GM21447 (cell line): ENCODE measurements around the gene B4GALNT4.
"Not testable (repeated sequence)": the region's sequence is repeated elsewhere in the genome, so short reads cannot be mapped to it uniquely, and the experiment has no call there.

Experiments used
- ATAC-seq: cut with Tn5 transposase; IDR thresholded peaks from one replicate; pipeline ENCODE4 v1.9.1; 2021; ENCODE audit not compliant: unreplicated experiment

The B4GALNT4 gene

DNA sequence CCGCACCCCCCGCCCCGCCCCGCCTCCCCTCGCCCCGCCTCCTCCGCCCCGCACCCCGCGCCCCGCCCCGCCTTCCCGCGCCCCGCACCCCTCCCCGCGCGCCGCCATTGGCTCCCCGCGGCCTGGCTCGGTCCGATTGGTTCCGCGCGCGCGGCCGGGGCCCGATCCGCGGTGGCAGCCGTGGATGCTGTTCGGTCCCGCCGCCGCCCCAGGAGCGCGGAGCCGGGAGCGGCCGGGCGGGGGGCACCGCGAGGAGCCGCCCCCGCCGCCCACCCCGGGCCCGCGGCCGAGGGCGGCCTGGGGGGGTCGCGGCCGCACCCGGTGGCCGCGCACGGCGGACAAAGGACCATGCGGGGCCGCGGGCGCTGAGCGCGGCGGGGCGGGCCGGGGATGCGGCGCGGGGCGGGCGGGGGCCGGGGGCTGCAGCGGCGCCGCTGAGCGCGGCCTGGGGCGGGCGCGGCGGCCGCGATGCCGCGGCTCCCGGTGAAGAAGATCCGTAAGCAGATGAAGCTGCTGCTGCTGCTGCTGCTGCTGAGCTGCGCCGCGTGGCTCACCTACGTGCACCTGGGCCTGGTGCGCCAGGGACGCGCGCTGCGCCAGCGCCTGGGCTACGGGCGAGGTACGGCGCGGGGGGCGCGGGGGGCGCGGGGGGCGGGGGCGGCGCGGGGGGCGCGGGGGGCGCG lies at the start of gene B4GALNT4:
Gene B4GALNT4, plus strand, starts transcription at position 164 of the 683 bp plus-strand sequence. Its CDS starts 305 bp downstream, at position 469.
- no peak for ATAC-seq

DNA sequence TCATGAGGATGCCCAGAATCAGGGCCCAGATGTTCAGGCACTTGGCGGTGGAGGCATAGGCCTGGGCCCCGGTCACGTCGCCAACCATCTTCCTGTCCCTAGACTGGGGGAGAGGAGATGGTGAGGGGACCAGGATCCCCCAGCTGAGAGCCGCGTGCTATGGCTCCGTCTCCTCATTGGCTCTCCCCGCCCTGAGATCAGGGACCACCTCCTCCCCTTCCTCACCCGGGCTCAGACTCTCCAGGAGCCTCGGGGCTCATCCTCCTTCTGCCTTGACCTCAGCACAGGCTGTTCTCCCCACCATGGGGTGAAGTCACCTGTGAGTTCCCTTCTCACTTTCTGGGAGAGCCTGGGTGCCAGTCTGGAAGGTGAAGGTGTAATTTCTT lies 49.4 kb upstream of the B4GALNT4 start:
- ATAC-seq = not testable (repeated sequence)

- no peak for ATAC-seq
Observed at GRCh38 chr11:324156-324555, 45.1 kb upstream of the B4GALNT4 start.

DNA sequence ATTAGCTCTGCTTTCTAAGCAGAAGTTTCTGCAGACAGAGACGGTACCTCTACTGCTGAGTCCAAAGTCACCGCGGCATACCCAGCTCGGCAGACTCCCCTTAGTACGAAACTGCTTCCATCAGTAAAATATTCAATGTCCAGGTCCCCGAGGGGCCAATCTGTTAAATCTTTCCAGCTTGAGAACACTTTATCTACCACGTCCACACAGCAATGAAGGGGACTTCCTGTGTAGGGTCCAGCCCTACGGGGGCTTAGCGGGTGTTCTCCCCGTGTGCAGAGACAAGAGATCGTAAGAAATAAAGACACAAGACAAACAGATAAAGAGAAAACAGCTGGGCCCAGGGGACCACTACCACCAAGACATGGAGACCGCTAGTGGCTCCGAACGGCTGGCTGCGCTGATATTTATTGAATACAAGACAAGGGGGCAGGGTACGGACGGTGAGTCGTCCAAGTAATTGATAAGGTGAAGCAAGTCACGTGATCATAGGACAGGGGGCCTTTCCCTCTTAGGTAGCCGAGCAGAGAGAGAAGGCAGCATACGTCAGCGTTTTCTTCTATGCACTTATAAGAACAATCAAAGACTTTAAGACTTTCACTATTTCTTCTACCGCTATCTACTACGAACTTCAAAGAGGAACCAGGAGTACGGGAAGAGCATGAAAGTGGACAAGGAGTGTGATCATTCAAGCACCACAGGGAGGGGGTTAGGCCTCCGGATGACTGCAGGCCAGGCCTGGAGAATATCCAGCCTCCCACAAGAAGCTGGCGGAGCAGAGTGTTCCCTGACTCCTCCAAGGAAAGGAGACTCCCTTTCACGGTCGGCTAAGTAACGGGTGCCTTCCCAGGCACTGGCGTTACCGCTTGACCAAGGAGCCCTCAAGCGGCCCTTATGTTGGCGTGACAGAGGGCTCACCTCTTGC lies 44.4 kb upstream of the B4GALNT4 start:
- not testable (repeated sequence) for ATAC-seq

- ATAC-seq = no peak
Observed at GRCh38 chr11:325796-326591, 43.3 kb upstream of the B4GALNT4 start.

DNA sequence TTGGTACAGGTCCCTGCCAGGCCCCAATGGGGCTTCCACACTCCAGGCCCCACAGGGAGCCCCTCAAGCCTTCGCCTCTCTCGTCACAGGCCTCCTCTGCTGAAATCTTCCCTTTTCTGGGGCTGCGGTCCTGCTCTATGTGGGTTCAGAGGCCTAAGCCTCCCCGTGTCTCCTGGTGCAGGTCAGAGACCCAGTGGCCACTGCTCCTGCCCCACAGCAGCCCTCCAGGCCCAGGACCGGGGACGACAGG lies 42.8 kb upstream of the B4GALNT4 start:
- no peak for ATAC-seq

DNA sequence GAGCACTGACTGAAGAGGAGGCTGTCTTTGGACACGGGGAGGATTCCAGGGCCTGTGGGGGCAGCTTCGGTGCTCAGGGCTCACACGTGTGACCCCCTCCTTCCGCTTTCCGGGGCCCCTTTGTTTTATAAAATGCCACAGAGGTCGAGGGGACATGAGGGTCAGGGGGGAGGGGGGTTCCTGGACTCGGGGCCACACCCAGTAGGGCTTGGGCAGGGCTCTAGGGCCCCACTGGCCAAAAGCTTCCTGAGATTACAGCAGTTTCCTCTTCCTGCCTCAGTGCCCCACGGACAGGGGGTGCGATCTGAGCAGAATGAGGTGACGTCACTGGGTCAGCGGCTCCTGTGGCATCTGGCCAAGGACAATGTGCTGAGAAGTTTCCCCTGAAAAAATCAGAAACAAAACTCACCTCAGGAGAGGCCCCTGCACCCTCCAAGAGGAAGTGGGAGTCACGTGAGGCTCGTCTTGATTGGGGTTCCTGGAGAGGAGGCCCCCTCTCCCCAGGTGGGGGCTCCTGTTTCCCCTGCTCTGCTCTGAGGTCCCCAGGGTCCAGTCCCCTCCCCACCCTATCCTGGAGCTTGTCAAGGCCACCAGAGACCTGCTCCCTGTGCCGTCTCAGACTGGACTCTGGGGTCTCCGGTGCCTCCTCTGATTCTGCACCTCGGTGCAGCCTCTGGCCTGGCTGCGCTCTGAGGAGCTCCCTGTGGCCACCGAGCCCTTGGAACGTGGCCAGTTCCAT lies 42.3 kb upstream of the B4GALNT4 start:
- peak; percentile 77 for ATAC-seq

DNA sequence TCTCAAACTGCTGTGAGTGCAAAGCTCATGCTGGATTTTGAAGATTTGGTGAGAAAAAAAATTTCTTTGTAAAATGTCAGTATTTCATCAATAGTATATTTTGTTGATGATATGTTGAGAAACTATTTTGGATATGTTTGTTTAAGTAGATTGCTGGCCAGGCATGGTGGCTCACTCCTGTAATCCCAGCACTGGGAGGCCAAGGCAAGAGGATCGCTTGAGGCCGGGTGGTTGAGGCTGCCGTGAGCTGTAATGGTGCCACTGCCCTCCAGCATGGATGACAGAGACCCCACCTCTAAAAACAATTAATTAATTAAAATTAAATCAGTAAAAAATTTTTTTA lies 41.7 kb upstream of the B4GALNT4 start:
- no peak for ATAC-seq

GRCh38 chr11:328012-328411 lies 41.3 kb upstream of the B4GALNT4 start:
- ATAC-seq = no peak

GRCh38 chr11:328516-329100 lies 40.7 kb upstream of the B4GALNT4 start:
- not testable (repeated sequence) for ATAC-seq

- ATAC-seq = no peak
Observed at GRCh38 chr11:329886-330253, 39.4 kb upstream of the B4GALNT4 start.

- ATAC-seq = no peak
Observed at GRCh38 chr11:330307-330693, 39.0 kb upstream of the B4GALNT4 start.

GRCh38 chr11:330694-331357 lies 38.5 kb upstream of the B4GALNT4 start:
- no peak for ATAC-seq

- no peak for ATAC-seq
Observed at GRCh38 chr11:331358-332060, 37.8 kb upstream of the B4GALNT4 start.

DNA sequence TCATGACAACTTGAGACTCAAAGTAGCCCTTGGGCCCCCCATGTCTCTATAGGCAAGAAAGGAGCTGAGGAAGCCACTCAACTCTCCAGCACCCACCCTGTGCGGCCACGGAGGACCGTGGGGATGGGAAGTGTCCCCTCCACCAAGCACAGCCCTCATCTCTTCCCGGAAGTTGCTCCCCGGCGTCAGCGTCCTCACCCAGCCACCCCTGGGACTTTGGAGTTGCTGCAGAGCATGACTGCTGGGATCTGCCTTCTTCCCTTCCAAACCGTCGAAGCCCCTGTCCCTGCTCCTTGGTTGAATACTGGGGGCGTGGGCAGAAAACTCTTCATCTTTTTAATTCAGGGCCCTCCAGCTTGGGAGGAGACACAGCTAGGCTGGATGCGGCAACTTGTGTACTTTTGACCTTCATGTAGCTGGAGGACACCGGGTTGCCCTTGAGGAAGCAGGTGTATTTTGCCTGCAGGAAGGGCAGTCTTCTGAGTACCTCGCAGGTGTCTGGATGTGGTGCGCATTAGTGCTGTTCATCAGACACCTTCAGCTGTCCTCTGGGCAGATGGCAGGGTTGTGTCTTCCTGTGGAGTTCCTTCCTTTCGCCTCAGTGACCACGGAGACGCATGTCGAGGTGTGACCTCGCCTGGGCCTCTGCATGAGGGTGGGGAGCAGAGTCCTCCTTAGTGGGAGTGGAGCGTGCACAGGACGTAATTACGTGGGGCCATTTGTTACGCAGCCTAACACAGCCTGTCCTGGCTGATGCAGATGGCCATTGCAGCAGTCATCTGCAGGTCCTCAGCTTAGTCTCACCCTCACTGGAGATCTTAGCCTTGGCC lies 36.4 kb upstream of the B4GALNT4 start:
- no peak for ATAC-seq

GRCh38 chr11:333616-334263 lies 35.6 kb upstream of the B4GALNT4 start:
- ATAC-seq = not testable (repeated sequence)

DNA sequence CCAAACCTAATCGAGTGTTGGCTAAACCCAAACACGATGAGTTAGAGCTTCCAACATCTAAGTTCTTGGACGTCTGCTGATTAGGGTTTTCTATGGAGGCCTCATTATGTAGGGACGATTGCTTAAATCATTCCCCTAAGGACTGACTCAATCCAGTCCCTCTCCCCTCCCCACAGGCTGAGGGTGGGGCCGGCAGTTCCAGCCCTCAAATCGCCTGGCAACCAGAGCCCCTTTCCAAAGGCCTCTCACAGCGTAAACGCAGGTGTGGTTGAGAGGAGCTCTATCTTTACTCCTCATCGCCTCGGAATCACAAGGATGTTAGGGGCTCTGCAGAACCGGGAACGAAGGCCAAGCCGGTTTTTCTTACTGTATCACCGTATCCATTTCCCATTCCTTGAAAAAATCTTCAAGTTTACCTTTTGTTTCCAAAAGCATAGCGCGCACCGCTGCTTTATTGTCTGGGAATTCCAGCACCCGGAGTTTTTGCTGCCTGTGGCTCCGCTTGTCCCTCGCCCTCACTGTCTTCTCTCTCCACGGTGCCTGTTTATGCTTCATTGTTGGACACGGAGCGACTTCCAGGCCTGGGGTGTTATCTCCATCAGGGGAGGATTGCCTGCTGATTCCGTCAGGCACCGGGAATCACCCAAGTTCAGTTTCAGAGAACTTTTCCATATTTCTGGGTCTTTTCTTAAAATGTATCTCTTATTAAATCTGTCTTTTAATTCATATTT lies 34.9 kb upstream of the B4GALNT4 start:
- no peak for ATAC-seq
